IMR-90 (cell line): ENCODE data around the gene EFEMP2. TPM values are rescaled to one million over a fixed set of nuclear protein-coding genes. Genes with fewer than 3 reads are reported as not detected.

ENCODE experiments used
- ATAC-seq: fragments of 200-7000 bp; cut with Tn5 transposase; 2 replicates; pipeline ENCODE4 v1.9.1; 2020; ENCODE audit warnings: low read depth, mild to moderate bottlenecking, moderate library complexity
- BruUV-seq: library from RNA; stranded (reverse); fragments of 400-500 nt; replicated peaks from 2 replicates; lab custom pipeline; 2021; lab: Mats Ljungman, UMichigan
- CTCF ChIA-PET: fragments of 300-600 bp; formaldehyde crosslinking; extraction: SDS; loops from one replicate; lab custom pipeline; 2021; ENCODE audit warnings: antibody characterized with exemption; lab: Yijun Ruan, JAX
- POLR2A ChIA-PET: fragments of 300-600 bp; sonication (Branson Sonifier 250); formaldehyde crosslinking; loops from one replicate; lab custom pipeline; 2022; ENCODE audit warnings: antibody characterized with exemption; ENCODE audit not compliant: unreplicated experiment; lab: Charles Lee
- DNase-seq: peaks from one replicate; pipeline ENCODE4 v3.0.0; 2013
- H2AFZ ChIP-seq: replicated peaks from 2 replicates; pipeline ENCODE3; 2013; ENCODE audit warnings: low read length, mild to moderate bottlenecking; ENCODE audit not compliant: poor library complexity
- H2AK5ac ChIP-seq: 2 replicates; pipeline ENCODE4 v1.6.1; 2013; ENCODE audit warnings: low read depth, low read length, inconsistent platforms
- H2AK9ac ChIP-seq: replicated peaks from 2 replicates; pipeline ENCODE3; 2013; ENCODE audit warnings: mild to moderate bottlenecking, low read depth, low read length, moderate library complexity; ENCODE audit not compliant: poor library complexity
- H2BK120ac ChIP-seq: 2 replicates; pipeline ENCODE4 v1.6.1; 2013; ENCODE audit warnings: low read depth, low read length, inconsistent platforms
- H2BK15ac ChIP-seq: 3 replicates; pipeline ENCODE4 v1.6.1; 2013; ENCODE audit warnings: low read depth, low read length, inconsistent platforms
- H2BK20ac ChIP-seq: 2 replicates; pipeline ENCODE4 v1.6.1; 2013; ENCODE audit warnings: low read depth, mild to moderate bottlenecking, inconsistent platforms, low read length, moderate library complexity
- H2BK5ac ChIP-seq: 2 replicates; pipeline ENCODE4 v1.6.1; 2013; ENCODE audit warnings: mild to moderate bottlenecking, low read depth, low read length, inconsistent platforms; ENCODE audit not compliant: poor library complexity, severe bottlenecking
- H3K14ac ChIP-seq: replicated peaks from 2 replicates; pipeline ENCODE4 v1.6.1; 2013; ENCODE audit warnings: low read depth, low read length, inconsistent platforms
- H3K18ac ChIP-seq: 2 replicates; pipeline ENCODE4 v1.6.1; 2013; ENCODE audit warnings: low read depth, low read length, control low read depth
- H3K23ac ChIP-seq: 2 replicates; pipeline ENCODE4 v1.6.1; 2013; ENCODE audit warnings: low read depth, low read length, inconsistent platforms
- H3K27ac ChIP-seq: 2 replicates; pipeline ENCODE4 v1.5.1; 2013; ENCODE audit warnings: mild to moderate bottlenecking, control low read depth, low read length; ENCODE audit not compliant: insufficient read depth
- H3K27me3 ChIP-seq: 2 replicates; pipeline ENCODE4 v1.6.1; 2013; ENCODE audit warnings: low read length; ENCODE audit not compliant: control insufficient read depth, insufficient read depth
- H3K36me3 ChIP-seq: 2 replicates; pipeline ENCODE4 v1.6.1; 2013; ENCODE audit warnings: low read length, mixed read lengths; ENCODE audit not compliant: control insufficient read depth, insufficient read depth
- H3K4ac ChIP-seq: 2 replicates; pipeline ENCODE4 v1.6.1; 2013; ENCODE audit warnings: low read depth, low read length, inconsistent platforms
- H3K4me1 ChIP-seq: 2 replicates; pipeline ENCODE4 v1.6.1; 2013; ENCODE audit warnings: low read length, mixed read lengths; ENCODE audit not compliant: control insufficient read depth, insufficient read depth
- H3K4me2 ChIP-seq: 2 replicates; pipeline ENCODE4 v1.6.1; 2013; ENCODE audit warnings: low read depth, mild to moderate bottlenecking, control low read depth, low read length, moderate library complexity
- H3K4me3 ChIP-seq: 2 replicates; pipeline ENCODE4 v1.5.1; 2013; ENCODE audit warnings: low read depth, mild to moderate bottlenecking, control low read depth, low read length, moderate library complexity; ENCODE audit not compliant: insufficient read depth
- H3K56ac ChIP-seq: 2 replicates; pipeline ENCODE4 v1.6.1; 2013; ENCODE audit warnings: low read length, inconsistent platforms; ENCODE audit not compliant: insufficient read depth; ENCODE audit errors: extremely low read depth
- H3K79me1 ChIP-seq, 2 experiments: 2 replicates each; pipeline ENCODE4 v1.6.1; 2013; ENCODE audit warnings: low read length in 2 of 2, inconsistent platforms in 1 of 2, low read depth in 1 of 2
- H3K9ac ChIP-seq: 2 replicates; pipeline ENCODE4 v1.6.1; 2013; ENCODE audit warnings: low read depth, low read length, control low read depth
- H3K9me1 ChIP-seq: 2 replicates; pipeline ENCODE4 v1.6.1; 2013; ENCODE audit warnings: low read length, inconsistent platforms; ENCODE audit not compliant: insufficient read depth
- H3K9me3 ChIP-seq: 2 replicates; pipeline ENCODE4 v1.6.1; 2013; ENCODE audit warnings: low read length; ENCODE audit not compliant: control insufficient read depth, insufficient read depth
- H4K20me1 ChIP-seq: 2 replicates; pipeline ENCODE4 v1.6.1; 2013; ENCODE audit warnings: low read length, inconsistent platforms; ENCODE audit not compliant: insufficient read depth
- H4K5ac ChIP-seq: 2 replicates; pipeline ENCODE4 v1.6.1; 2013; ENCODE audit warnings: mild to moderate bottlenecking, low read depth, low read length, control low read depth
- H4K8ac ChIP-seq, 2 experiments: 2 replicates each; pipeline ENCODE4 v1.6.1; 2013; ENCODE audit warnings: low read depth in 2 of 2, low read length in 2 of 2, control low read depth in 1 of 2, inconsistent platforms in 1 of 2
- H4K91ac ChIP-seq: 2 replicates; pipeline ENCODE4 v1.6.1; 2013; ENCODE audit warnings: low read depth, low read length, inconsistent platforms; ENCODE audit not compliant: insufficient read depth
- MAZ ChIP-seq: IDR thresholded peaks from 2 replicates; pipeline ENCODE4 v1.6.1; 2012; ENCODE audit warnings: low read depth, mild to moderate bottlenecking, low read length, improper control_type of control experiment, moderate library complexity, borderline replicate concordance
- MXI1 ChIP-seq: IDR thresholded peaks from 2 replicates; pipeline ENCODE4 v1.6.1; 2012; ENCODE audit warnings: low read depth, mild to moderate bottlenecking, low read length, moderate library complexity, borderline replicate concordance
- POLR2A ChIP-seq: IDR thresholded peaks from 2 replicates; pipeline ENCODE4 v1.6.1; 2012; ENCODE audit warnings: mild to moderate bottlenecking, low read depth, low read length
- SMC3 ChIP-seq: fragments of 150-350 bp; IDR thresholded peaks from 2 replicates; pipeline ENCODE4 v1.6.1; 2016; ENCODE audit warnings: low read depth, mild to moderate bottlenecking, antibody characterized with exemption, low read length, moderate library complexity
- USF2 ChIP-seq: fragments of 150-350 bp; IDR thresholded peaks from 2 replicates; pipeline ENCODE4 v1.6.1; 2017; ENCODE audit warnings: mild to moderate bottlenecking, antibody characterized with exemption, low read length, low read depth
- WGBS, 2 experiments: methylation state at CpG; one replicate each; pipeline versions ENCODE4 v1.1.5 to v1.1.7; 2013; ENCODE audit warnings: missing lambda C conversion rate in 2 of 2; ENCODE audit not compliant: insufficient read length in 1 of 2; ENCODE audit errors: extremely low coverage in 2 of 2; 5-methylcytosine and 5-hydroxymethylcytosine counted together
- dilution Hi-C: fragments of 300-500 bp; cut with HindIII; formaldehyde crosslinking; loops from one replicate; pipeline ENCODE4 v1.14.3; 2018; ENCODE audit warnings: low sequenced_read_pairs; ENCODE audit not compliant: unreplicated experiment
- in situ Hi-C: fragments of 300-500 bp; cut with MboI; formaldehyde crosslinking; loops from 3 replicates; pipeline ENCODE4 v1.14.3; 2019; ENCODE audit warnings: low sequenced_read_pairs, inconsistent platforms, mixed read lengths
- intact Hi-C: fragments of 100-400 bp; cut with micrococcal nuclease; formaldehyde crosslinking; loops from 2 replicates; pipeline ENCODE4 v1.10.0; 2022
- polyA plus RNA-seq, 3 experiments: library from polyadenylated mRNA; depleted of rRNA; stranded (reverse); fragments of >200 nt; gene quantifications; 2 replicates each; pipeline ENCODE4 v1.2.3, GENCODE V29; 2012; ENCODE audit warnings: low replicate concordance in 1 of 3
- total RNA-seq: library from RNA; depleted of rRNA; stranded (reverse); fragments of >200 nt; gene quantifications from 2 replicates; pipeline ENCODE4 v1.2.3, GENCODE V29; 2012

EFEMP2 gene
- total and polyA plus RNA-seq, 2 of the 4 experiments (the other 2 are of a cell fraction) = 62.7 to 431 TPM

- 0% methylated on average over 31 of the region's 46 CpGs; no CpG with 5 or more reads in 1 of the 2 experiments for WGBS, 2 experiments
- intact Hi-C loops = no loop called here
Observed at GRCh38 chr11:65859095-65859811, 13.3 kb downstream of the EFEMP2 start.

More at GRCh38 chr11:65859095-65859811, 13.3 kb downstream of the EFEMP2 start:
- CTCF ChIA-PET = interaction anchor here (1.0 to 2.4 kb wide), 7 partner anchors 10 to 46 kb away, joined by 4 to 14 read pairs (median 5); partner anchors contain the start of gene FIBP
- H3K4me1 ChIP-seq = peaks cover 11% of the 10 kb centered on the region
- H4K91ac ChIP-seq = peak overlapping the region; percentile 98
- H2AFZ ChIP-seq = peak overlapping the region; percentile 93
- peak overlapping the region; percentile 80 for H4K5ac ChIP-seq
- H3K4me3 ChIP-seq = peak overlapping the region; percentile 95
- dilution Hi-C loops = no loop called here
- H3K56ac ChIP-seq = peak overlapping the region; percentile 99
- H3K36me3 ChIP-seq = peaks cover 50% of the 10 kb centered on the region
- peak overlapping the region; percentile 93 for H2BK15ac ChIP-seq
- in situ Hi-C loops = no loop called here
- H3K4ac ChIP-seq = peak overlapping the region; percentile 99
- peak overlapping the region; percentile 99 for H3K14ac ChIP-seq
- H2AK9ac ChIP-seq = peak overlapping the region; percentile 100
- ATAC-seq (peak; percentile 67), DNase-seq (peak; percentile 98)
- H3K9me1 ChIP-seq = peaks cover 19% of the 10 kb centered on the region
- peak overlapping the region; percentile 97 for H3K27ac ChIP-seq
- peaks cover 40% of the 10 kb centered on the region for H4K20me1 ChIP-seq
- peak overlapping the region; percentile 80 for H3K18ac ChIP-seq
- TF ChIP-seq POLR2A = peak; percentile 79
- peak; percentile 39; the same call in 1 of the 2 replicates for TF ChIP-seq MXI1
- TF ChIP-seq MAZ = peak; percentile 65; the same call in 1 of the 2 replicates
- TF ChIP-seq USF2 = no peak
- no peak for TF ChIP-seq SMC3
- POLR2A ChIA-PET = interaction anchor here (0.6 to 1.3 kb wide), 5 partner anchors 10 to 16 kb away, joined by 3 to 9 read pairs (median 4); no protein-coding TSS in a partner anchor
- peak overlapping the region; percentile 98 for H3K23ac ChIP-seq
- peak overlapping the region; percentile 97 for H2AK5ac ChIP-seq
- peak overlapping the region; percentile 99 for H4K8ac ChIP-seq
- H3K9me3 ChIP-seq = no peaks in the 10 kb centered on the region
- H2BK5ac ChIP-seq = peak overlapping the region; percentile 90
- BruUV-seq = no TSS peak
- H2BK120ac ChIP-seq = peak overlapping the region; percentile 93
- H2BK20ac ChIP-seq = peak overlapping the region; percentile 67; the same call in 1 of the 2 replicates
- H3K9ac ChIP-seq = peak overlapping the region; percentile 93
- peak overlapping the region; percentile 84 for H3K4me2 ChIP-seq
- H3K27me3 ChIP-seq = no peaks in the 10 kb centered on the region
- peaks cover 11 to 70% of the 10 kb centered on the region in 2 experiments for H3K79me1 ChIP-seq
